Measurements from ENCODE around the gene ARHGAP22. TPM values are rescaled to one million over a fixed set of nuclear protein-coding genes. Genes with fewer than 3 reads are reported as not detected.

ARHGAP22 gene
- total and polyA plus RNA-seq, 2 experiments from 2014 or later = 4.8 to 10.7 TPM

DNA sequence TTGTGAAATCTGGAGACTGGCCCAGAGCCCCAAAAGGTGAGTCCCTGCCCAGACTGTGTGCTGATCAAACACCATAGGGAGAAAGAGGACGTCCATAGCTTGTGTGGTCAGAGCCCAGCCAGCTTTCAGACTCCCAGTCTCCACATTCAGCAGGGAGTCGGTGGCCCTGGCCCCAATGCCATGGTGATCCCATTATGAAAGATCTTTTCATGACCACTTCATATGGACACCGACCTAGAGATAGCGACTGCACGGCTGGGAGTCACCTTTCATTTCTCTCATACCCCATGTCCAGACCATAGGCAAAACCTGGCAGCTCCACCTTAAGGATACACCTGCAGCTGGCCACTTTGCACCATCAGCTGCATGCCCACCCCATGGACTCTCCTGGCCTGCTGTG, 126.4 kb downstream of the ARHGAP22 start:
- ATAC-seq (no peak), DNase-seq (ENCODE audit: low spot score) (no peak)
- H3K79me2 ChIP-seq (replicated peaks; ENCODE audit: insufficient read depth) = no peaks in the 10 kb centered on the region
- Mint-ChIP-seq H3K4me1 (peaks cover 27% of the 10 kb centered on the region), H3K36me3 (ENCODE audit: low read depth) (0 out of 3 replicates have a peak, but pooled peaks cover 2% of the 10 kb centered on the region), H3K9me3 (no peaks in the 10 kb centered on the region), H3K27ac (no peak overlapping the region), H3K4me3 (no peak overlapping the region), H3K27me3 (ENCODE audit: insufficient read depth, low read depth, poor library complexity) (peaks cover 9% of the 10 kb centered on the region)
- TF ChIP-seq ZNF114 (CRISPR knock-in tag; IDR thresholded peaks at IDR 0.05) (no peak), ZNF331 (CRISPR knock-in tag; IDR thresholded peaks at IDR 0.05; ENCODE audit: low read depth) (no peak), POLR2AphosphoS5 (IDR thresholded peaks at IDR 0.05; ENCODE audit: low read depth) (no peak), ETS1 (IDR thresholded peaks at IDR 0.05) (no peak), EZH2 (IDR thresholded peaks at IDR 0.05; ENCODE audit: low read depth, unreplicated experiment) (no peak), NANOG (IDR thresholded peaks at IDR 0.05; ENCODE audit: borderline replicate concordance) (no peak), STAT1 (IDR thresholded peaks at IDR 0.05; ENCODE audit: unreplicated experiment) (no peak), ZNF462 (CRISPR knock-in tag; IDR thresholded peaks at IDR 0.05) (no peak), CTCF (conservative IDR thresholded peaks at IDR 0.05; ENCODE audit: low read depth in 2 of 2) (no peak), CREB1 (CRISPR knock-in tag; IDR thresholded peaks at IDR 0.05; ENCODE audit: low read depth) (no peak), EZH2phosphoT487 (IDR thresholded peaks at IDR 0.05; ENCODE audit: unreplicated experiment) (no peak), JUNB (IDR thresholded peaks at IDR 0.05; ENCODE audit: unreplicated experiment) (no peak), REST (IDR thresholded peaks at IDR 0.05; ENCODE audit: unreplicated experiment) (no peak)
- no peak overlapping the region for H3K27ac ChIP-seq (ENCODE audit: low read depth)
- H3K4me2 ChIP-seq = no peak overlapping the region
- no peak overlapping the region for H3K4me3 ChIP-seq
- no peaks in the 10 kb centered on the region for H3K36me3 ChIP-seq (ENCODE audit: insufficient read depth)
- no peaks in the 10 kb centered on the region for H3K9me2 ChIP-seq (ENCODE audit: insufficient read depth)
- H3F3A ChIP-seq (replicated peaks; ENCODE audit: low read depth) = no peaks in the 10 kb centered on the region
- H3K27me3 ChIP-seq (ENCODE audit: insufficient read depth) = no peaks in the 10 kb centered on the region
- H2AFZ ChIP-seq = no peak overlapping the region
- peaks cover 15% of the 10 kb centered on the region for H3K4me1 ChIP-seq (ENCODE audit: insufficient read depth)
- H4K20me1 ChIP-seq (replicated peaks; ENCODE audit: insufficient read depth) = no peaks in the 10 kb centered on the region

All from GM23338 (cell line).